ENCODE data around the gene PCDH17.

The PCDH17 gene

DNA sequence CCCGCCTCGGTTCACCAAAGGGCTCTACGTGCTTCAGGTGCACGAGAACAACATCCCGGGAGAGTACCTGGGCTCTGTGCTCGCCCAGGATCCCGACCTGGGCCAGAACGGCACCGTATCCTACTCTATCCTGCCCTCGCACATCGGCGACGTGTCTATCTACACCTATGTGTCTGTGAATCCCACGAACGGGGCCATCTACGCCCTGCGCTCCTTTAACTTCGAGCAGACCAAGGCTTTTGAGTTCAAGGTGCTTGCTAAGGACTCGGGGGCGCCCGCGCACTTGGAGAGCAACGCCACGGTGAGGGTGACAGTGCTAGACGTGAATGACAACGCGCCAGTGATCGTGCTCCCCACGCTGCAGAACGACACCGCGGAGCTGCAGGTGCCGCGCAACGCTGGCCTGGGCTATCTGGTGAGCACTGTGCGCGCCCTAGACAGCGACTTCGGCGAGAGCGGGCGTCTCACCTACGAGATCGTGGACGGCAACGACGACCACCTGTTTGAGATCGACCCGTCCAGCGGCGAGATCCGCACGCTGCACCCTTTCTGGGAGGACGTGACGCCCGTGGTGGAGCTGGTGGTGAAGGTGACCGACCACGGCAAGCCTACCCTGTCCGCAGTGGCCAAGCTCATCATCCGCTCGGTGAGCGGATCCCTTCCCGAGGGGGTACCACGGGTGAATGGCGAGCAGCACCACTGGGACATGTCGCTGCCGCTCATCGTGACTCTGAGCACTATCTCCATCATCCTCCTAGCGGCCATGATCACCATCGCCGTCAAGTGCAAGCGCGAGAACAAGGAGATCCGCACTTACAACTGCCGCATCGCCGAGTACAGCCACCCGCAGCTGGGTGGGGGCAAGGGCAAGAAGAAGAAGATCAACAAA, 2.6 kb downstream of the PCDH17 start:
- Histone ChIP-seq H3K27ac (no peak overlapping the region), H3K27me3 (ENCODE audit: insufficient read depth, low read depth, severe bottlenecking) (peaks cover 7% of the 10 kb centered on the region), H3K36me3 (no peaks in the 10 kb centered on the region), H3K9me3 (ENCODE audit: severe bottlenecking) (no peaks in the 10 kb centered on the region), H3K4me3 (ENCODE audit: low read depth, low read length) (no peak overlapping the region)
- no peak for DNase-seq
- TF ChIP-seq, protein P1, sequence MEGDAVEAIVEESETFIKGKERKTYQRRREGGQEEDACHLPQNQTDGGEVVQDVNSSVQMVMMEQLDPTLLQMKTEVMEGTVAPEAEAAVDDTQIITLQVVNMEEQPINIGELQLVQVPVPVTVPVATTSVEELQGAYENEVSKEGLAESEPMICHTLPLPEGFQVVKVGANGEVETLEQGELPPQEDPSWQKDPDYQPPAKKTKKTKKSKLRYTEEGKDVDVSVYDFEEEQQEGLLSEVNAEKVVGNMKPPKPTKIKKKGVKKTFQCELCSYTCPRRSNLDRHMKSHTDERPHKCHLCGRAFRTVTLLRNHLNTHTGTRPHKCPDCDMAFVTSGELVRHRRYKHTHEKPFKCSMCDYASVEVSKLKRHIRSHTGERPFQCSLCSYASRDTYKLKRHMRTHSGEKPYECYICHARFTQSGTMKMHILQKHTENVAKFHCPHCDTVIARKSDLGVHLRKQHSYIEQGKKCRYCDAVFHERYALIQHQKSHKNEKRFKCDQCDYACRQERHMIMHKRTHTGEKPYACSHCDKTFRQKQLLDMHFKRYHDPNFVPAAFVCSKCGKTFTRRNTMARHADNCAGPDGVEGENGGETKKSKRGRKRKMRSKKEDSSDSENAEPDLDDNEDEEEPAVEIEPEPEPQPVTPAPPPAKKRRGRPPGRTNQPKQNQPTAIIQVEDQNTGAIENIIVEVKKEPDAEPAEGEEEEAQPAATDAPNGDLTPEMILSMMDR (IDR thresholded peaks at IDR 0.05; ENCODE audit: low read depth, low read length): no peak

DNA sequence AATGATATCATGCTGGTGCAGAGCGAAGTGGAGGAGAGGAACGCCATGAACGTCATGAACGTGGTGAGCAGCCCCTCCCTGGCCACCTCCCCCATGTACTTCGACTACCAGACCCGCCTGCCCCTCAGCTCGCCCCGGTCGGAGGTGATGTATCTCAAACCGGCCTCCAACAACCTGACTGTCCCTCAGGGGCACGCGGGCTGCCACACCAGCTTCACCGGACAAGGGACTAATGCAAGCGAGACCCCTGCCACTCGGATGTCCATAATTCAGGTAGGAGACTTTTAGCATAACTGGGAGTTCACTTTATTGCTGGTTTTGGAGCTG, 3.3 kb downstream of the PCDH17 start:
- TF ChIP-seq, protein P1 (IDR thresholded peaks at IDR 0.05; ENCODE audit: low read depth, low read length): no peak
- H3K27me3 ChIP-seq (ENCODE audit: insufficient read depth, low read depth, severe bottlenecking): peaks cover 7% of the 10 kb centered on the region
- no peak overlapping the region for H3K4me3 ChIP-seq (ENCODE audit: low read depth, low read length)
- H3K9me3 ChIP-seq (ENCODE audit: severe bottlenecking): no peaks in the 10 kb centered on the region
- no peak for DNase-seq
- no peak overlapping the region for H3K27ac ChIP-seq
- no peaks in the 10 kb centered on the region for H3K36me3 ChIP-seq

DNA sequence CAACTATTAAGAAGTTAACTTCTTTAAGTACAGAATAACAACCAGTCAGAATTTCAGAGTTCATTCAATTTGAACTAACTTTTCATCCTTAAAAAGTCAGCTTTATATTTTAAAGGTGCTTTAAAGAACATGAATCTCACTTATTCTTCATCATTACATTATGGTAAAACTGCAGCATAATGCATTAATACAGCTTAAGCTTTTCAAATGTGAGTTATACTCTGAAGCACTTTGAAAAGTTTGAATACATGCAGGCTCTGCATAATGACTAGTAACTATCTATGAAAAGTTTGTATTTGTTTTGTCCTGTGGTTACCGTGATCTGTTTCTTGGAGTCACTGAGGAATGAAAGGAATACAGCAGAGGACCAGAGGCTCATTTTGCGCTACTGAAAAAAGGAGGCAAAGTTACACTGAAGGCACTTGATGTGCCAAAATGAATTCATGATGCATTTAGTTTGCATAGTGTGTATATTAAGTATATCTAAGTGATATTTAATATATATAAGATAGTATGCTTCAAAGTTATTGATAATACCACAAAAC, 4.1 kb downstream of the PCDH17 start:
- H3K4me3 ChIP-seq (ENCODE audit: low read depth, low read length): no peak overlapping the region
- no peak for DNase-seq
- H3K27ac ChIP-seq: no peak overlapping the region
- H3K9me3 ChIP-seq (ENCODE audit: severe bottlenecking): no peaks in the 10 kb centered on the region
- H3K36me3 ChIP-seq: no peaks in the 10 kb centered on the region
- TF ChIP-seq, protein P1 (IDR thresholded peaks at IDR 0.05; ENCODE audit: low read depth, low read length): no peak
- H3K27me3 ChIP-seq (ENCODE audit: insufficient read depth, low read depth, severe bottlenecking): peaks cover 7% of the 10 kb centered on the region

DNA sequence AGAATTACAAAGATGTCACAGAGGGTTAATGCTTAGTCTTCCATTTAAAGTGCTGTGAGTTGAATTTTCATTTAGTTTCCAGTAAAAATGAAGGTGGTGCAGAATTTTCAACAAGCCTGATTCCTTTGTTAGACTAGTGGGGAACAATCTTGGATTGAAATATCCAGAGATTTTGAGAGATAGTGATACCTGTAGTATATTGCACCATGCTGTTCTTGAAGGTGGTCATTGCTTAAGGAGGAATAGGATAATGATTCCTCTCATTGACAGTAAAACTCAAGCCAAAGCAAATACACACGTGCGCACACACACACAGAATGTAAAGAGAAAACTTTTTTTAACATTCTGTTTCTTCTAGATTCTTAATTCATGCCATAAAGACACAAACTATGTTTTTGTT, 5.3 kb downstream of the PCDH17 start:
- Histone ChIP-seq H3K36me3 (no peaks in the 10 kb centered on the region), H3K27ac (no peak overlapping the region), H3K9me3 (ENCODE audit: severe bottlenecking) (no peaks in the 10 kb centered on the region), H3K4me3 (ENCODE audit: low read depth, low read length) (no peak overlapping the region), H3K27me3 (ENCODE audit: insufficient read depth, low read depth, severe bottlenecking) (peaks cover 7% of the 10 kb centered on the region)
- no peak for DNase-seq
- TF ChIP-seq, protein P1 (IDR thresholded peaks at IDR 0.05; ENCODE audit: low read depth, low read length): no peak

DNA sequence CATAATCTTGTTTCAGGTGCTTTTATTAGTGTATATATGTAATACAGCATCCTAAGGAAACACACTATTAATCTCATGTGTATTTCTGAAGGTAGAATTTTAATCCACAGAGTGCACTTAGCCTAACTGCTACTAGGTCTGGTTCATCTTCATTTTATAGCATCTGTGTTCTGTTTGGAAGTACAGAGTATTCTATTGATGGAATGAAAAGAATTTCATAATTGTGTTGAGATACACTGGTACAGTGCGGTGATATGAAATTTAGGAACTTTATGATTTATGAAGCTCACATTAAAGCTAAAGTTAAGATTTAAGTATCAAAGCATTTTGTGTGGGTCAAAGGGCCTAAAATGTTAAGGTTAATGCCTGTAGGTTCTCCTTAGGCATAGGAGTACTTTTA, 6.0 kb downstream of the PCDH17 start:
- DNase-seq: no peak
- Histone ChIP-seq H3K9me3 (ENCODE audit: severe bottlenecking) (no peaks in the 10 kb centered on the region), H3K36me3 (no peaks in the 10 kb centered on the region), H3K4me3 (ENCODE audit: low read depth, low read length) (no peak overlapping the region), H3K27ac (no peak overlapping the region), H3K27me3 (ENCODE audit: insufficient read depth, low read depth, severe bottlenecking) (peaks cover 7% of the 10 kb centered on the region)
- TF ChIP-seq, protein P1 (IDR thresholded peaks at IDR 0.05; ENCODE audit: low read depth, low read length): no peak
